ENCODE measurements around the gene HOTAIR.

DNA sequence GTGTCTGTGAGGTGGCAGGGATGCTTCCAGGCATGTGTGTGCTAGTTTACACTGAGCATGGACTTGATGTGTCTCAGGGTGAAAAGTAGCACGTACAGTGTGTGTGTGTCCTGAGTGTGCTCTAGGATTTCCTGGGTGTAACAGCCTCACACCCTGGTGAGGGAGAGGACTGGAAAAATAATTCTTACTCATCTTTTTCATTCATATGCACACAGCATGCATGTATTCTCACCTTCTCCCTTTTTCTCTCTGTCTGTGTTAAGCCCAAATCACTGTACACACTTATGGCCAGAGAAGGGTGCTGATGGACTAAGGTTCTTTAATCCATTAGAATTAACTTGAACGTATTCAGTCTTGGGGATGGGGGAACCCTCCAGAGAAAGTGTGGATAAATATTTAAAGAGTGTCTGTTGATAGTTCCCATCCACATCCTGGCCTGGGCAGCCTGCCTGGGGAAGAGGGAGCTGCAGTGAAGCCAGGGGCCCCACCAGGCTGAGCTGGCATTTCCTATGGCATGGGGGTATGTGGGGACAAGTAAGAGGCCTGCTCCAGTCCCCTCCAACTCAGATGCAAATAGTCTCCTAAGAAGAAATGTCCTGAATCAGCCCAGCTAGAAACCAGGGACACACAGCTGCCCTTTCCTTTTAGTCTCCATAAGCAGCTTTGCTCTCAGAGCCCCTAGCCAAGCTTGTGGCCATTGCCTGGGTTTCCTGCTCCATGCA lies 32.9 kb upstream of the HOTAIR start:
- TF ChIP-seq, protein P1, sequence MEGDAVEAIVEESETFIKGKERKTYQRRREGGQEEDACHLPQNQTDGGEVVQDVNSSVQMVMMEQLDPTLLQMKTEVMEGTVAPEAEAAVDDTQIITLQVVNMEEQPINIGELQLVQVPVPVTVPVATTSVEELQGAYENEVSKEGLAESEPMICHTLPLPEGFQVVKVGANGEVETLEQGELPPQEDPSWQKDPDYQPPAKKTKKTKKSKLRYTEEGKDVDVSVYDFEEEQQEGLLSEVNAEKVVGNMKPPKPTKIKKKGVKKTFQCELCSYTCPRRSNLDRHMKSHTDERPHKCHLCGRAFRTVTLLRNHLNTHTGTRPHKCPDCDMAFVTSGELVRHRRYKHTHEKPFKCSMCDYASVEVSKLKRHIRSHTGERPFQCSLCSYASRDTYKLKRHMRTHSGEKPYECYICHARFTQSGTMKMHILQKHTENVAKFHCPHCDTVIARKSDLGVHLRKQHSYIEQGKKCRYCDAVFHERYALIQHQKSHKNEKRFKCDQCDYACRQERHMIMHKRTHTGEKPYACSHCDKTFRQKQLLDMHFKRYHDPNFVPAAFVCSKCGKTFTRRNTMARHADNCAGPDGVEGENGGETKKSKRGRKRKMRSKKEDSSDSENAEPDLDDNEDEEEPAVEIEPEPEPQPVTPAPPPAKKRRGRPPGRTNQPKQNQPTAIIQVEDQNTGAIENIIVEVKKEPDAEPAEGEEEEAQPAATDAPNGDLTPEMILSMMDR (IDR thresholded peaks at IDR 0.05) = no peak
- TF ChIP-seq EP300 (IDR thresholded peaks at IDR 0.05) = no peak
- no peak for TF ChIP-seq POLR2A (IDR thresholded peaks at IDR 0.05)
